Renal cortex interstitium (tissue), 11 donors: ENCODE data around the gene CLPSL1. TPM values are rescaled to one million over a fixed set of nuclear protein-coding genes. Genes with fewer than 3 reads are reported as not detected.

ENCODE experiments used
- DNase-seq, 11 donors: peaks; one replicate each; pipeline ENCODE4 v3.0.0-alpha.2; 2013; ENCODE audit warnings: low read depth in 9 of 11, low spot score in 4 of 11; ENCODE audit errors: extremely low read depth in 1 of 11
- polyA plus RNA-seq, 3 donors: library from polyadenylated mRNA; unstranded; fragments of 120-200 nt; gene quantifications; one replicate each; pipeline ENCODE4 v1.2.1, GENCODE V29; 2013; ENCODE audit not compliant: insufficient read length in 3 of 3

CLPSL1 gene
- polyA plus RNA-seq, 3 donors: 0.57 to 1.3 TPM; not detected in 1

- no peak for DNase-seq
These were observed 26.2 kb upstream of the CLPSL1 start for GRCh38 chr6:35754452-35755277.

GRCh38 chr6:35755278-35755924, 25.4 kb upstream of the CLPSL1 start:
- DNase-seq: no peak

- DNase-seq: no peak
These were observed 23.2 kb upstream of the CLPSL1 start for GRCh38 chr6:35757456-35758123.

- peak in 2 of 11 donors; percentile 50 to 56 for DNase-seq
These were observed 21.4 kb upstream of the CLPSL1 start for GRCh38 chr6:35759426-35759825.

GRCh38 chr6:35765739-35766138, 15.1 kb upstream of the CLPSL1 start:
- DNase-seq: no peak

- no peak for DNase-seq
These were observed 11.6 kb upstream of the CLPSL1 start for GRCh38 chr6:35769211-35769610.

DNA sequence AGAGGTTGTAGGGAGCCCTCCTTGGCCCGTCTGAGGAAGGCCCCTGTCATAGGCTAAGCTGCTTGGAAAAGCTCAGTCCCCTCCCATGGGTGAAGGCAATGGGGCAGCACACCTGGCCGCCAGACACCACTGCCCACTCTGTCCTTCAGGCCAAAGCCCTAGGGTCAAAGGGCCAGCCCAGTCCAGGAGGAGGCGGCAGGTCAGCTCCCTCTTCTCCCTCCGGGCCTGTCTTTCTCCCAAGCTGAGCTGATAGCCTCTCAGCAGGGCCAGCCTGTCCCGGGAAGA, 9.5 kb upstream of the CLPSL1 start:
- DNase-seq: no peak

DNA sequence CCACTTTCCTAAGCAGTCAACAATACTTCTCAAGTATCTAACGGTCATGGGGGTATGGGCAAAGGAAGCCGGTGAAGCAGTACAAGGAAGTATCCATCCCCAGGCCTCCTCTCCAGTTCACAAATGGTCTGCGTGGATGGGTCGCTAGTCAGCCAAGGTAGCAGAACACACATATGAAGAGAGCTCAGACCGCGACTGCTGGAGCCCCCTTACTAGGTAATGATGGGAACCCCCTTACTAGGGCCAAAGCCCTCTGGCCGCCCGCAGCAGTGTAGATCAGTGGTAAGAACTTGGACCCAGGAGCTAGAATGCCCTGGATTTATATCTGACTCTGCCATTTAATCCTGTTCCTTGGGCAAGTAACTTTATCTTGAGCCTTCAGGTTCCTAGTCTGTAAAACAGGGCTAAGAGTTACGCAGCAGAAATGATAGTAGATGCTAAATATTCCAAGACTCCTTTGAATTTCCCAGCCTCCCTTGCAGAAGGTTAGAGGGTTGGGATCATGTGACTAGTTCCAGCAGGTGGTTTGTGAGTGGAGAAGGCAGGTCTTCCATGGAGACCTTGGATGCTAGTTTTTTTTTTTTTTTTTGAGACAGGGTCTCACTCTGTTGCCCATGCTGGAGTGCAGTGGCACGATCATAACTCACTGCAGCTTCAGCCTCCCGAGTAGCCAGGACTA, 6.6 kb upstream of the CLPSL1 start:
- no peak for DNase-seq

GRCh38 chr6:35775031-35775430, 5.8 kb upstream of the CLPSL1 start:
- no peak for DNase-seq

DNA sequence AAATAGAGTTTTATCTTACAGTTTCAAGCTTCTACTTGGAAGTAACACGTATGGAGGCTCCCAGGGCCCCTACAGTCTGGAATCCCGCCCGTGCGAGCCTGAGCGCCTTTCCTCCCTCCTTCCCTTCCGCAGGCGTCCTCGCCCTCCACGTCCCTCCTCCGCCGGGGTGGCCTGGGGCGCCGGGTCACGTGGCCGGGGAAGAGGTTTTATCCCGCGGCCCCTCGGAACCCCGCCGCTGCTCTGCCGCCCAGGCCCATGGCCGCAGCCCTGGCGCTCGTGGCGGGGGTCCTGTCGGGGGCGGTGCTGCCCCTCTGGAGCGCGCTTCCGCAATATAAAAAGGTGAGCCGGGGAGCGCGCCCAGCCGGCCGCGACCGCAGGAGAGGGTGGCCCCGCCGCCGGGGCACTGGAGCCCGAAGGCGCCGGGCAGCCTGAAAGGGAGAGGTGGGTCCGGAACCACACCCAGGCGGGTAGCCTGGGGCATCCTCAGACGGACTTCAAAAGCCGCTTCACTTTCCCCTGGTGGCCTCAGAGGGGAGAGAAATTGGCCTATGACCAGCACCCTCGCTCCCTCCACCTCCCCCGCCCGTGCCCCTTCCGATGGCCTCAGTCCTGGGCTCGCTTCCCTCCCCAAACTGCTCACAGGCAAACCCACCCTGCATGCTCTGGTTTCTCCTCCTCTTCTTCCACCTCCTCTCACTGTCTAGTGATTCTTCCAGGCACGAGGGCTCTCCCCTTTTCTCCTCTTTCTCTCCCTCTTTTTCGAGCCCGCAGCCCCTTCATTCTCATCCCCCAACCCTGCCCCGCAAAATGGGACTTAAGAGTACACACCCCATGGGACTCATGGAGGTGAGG, 4.2 kb upstream of the CLPSL1 start, which contains the start of gene CLPSL2:
Gene CLPSL2, plus strand, starts transcription at position 235 of the 852 bp plus-strand sequence. Its CDS starts 21 bp downstream, at position 256.
- peak in 4 of 11 donors; percentile 28 to 53 (median 34) for DNase-seq

GRCh38 chr6:35777356-35778102, 3.3 kb upstream of the CLPSL1 start:
- DNase-seq: no peak

- DNase-seq: no peak
These were observed 2.4 kb upstream of the CLPSL1 start for GRCh38 chr6:35778437-35778836.

DNA sequence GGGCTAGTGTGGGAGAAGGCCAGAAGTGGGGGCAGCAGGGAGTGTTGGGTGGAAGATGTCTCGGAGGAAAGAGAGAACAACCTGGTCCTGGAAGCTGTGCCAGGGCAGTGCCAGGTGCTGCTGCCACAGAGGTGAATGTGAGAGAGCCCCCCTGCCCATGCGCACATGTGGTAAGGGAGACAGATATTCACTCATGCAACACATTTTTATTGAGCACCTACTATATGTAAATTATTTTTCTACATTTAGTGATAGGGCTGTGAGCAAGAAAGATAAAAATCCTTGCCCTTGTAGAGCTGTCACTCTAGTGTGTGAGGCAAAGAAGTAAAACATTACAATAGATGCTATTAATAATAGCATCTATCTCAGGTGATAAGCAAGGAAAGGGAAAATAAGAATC, 471 bp downstream of the CLPSL1 start:
- no peak for DNase-seq

- no peak for DNase-seq
These were observed 1.6 kb downstream of the CLPSL1 start for GRCh38 chr6:35782424-35782823.

- no peak for DNase-seq
These were observed 3.4 kb downstream of the CLPSL1 start for GRCh38 chr6:35784200-35784599.

DNA sequence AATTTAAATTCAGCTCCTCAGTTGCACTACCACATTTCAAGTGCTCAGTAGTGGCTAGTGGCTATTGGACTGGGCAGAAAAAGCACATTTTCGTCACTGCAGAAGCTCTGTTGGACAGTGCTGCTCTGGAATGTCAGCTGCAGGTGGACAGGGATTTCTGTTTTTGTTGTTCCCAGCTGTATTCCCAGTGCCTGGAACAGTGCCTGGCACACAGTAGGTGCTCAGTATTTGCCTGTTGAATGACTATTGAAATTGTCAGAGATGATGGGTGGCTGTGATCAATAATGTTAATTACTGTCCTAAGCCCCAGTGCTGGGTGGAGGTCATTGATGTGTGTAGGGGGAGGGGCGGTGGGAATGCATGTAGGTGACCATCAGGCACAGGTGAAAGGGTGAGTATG, 5.5 kb downstream of the CLPSL1 start:
- DNase-seq: no peak

DNA sequence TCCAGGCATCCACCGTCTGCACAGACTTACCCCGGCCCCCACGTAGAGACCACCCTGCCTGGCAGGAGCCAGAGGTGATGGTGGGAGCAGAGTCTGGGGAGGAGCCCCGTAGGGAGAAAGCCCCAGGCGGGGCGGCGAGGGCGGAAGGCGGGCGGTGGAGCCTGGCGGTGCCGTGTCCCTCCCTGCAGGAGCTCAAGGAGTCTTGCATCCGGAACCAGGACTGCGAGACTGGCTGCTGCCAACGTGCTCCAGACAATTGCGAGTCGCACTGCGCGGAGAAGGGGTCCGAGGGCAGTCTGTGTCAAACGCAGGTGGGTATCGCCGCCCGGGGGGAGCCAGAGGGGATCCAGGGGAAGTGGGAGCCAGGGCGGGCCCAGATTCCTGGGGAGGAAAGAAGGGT, 6.0 kb downstream of the CLPSL1 start:
- DNase-seq: peak in 2 of 11 donors; percentile 37 to 40
